NK-92 (cell line): ENCODE measurements around the gene CRIP3.

Experiments used
- DNase-seq: peaks from one replicate; lab custom pipeline; 2025; ENCODE audit not compliant: unreplicated experiment; lab: John Stamatoyannopoulos, UW

The CRIP3 gene

DNA sequence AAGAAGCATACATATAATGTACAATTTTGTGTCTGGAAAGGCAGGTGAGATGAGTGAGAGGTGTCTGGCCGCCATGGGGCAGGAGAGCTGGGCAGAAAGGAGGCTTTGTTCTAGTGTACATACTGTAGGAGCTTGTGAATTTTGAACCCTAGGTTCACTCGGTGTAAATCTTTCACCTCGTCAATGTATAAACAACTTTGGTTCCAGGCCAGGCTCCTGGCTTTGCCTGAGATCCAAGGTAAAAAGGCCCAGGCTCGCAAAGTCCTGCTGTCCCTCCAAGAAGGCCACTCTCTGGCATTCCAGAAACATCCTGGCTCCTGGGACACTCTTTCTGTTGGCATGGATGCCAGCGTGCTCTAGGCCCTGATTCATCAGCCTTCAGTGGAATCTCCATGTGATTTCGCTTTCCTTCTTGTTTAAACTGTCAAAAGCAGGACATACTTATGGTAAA is 17.7 kb downstream of the CRIP3 start:
- DNase-seq, result no peak

DNA sequence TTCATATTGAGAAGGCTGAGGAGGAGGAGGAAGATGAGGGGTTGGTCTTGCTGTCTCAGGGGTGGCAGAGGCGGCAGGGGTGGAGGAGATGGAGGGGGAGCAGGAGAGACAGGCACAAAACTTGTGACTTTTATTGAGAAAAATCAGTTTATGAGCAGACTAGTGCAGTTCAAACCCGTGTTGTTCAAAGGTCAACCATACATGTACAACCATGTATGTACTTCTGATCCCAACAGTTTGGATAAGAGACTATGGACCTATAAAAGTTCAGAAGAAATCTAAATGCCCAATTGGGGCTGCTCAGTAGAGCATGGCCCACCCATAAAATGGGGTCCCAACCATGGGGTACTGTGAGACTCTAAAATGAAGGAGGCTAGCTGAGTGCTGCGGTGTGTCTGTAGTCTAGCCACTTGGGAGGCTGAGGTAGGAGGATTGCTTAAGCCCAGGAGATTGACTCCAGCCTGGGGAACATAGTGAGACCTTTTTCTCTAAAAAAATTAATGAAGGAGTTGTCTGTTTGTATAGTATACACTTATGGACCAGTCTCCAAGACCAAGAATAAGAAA is 18.2 kb downstream of the CRIP3 start:
- DNase-seq, result no peak

DNA sequence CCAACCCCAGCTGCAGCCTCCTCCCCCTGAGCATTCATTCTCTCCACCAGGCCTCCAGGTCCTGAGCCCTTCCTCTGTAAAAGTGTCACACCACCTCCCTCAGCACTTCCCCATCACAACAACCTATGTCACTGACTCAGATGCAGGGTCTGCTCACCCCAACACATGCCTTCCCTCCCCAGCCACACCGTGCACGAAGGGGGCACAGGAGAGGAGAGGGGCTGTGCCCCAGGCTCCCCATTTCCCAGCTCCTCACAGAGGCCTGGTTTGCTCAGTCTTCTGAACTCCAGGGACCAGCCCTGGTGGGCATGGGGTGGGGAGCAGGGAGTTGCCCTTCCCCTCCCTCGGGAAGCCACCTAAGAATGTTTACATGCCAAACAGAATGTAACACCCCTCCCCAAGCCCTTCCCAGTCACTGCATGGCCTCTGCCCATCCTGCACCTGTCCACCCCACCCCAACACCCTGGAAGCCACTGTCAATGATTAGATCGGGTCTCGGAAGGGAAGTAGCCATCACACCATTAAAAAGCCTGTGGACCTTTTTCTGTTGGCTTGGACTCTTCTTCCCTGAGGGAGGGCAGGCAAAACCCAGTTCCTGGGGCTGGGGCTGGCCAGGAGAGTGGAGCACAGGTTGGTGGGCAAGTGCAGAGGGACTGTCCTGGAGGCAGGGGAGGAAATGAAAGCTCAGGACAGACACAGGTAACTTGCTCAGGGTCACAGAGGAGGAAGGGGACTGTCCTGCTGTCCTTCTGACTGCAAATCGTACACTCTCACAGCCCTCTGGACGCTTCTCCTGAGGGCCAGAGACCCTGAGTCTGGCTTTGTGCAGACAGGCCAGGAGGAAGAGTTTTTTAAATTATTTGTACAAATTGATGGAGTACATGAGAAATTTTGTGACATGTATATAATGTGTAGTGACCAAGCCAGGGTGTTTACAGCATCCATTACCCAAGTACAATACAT is 20.6 kb downstream of the CRIP3 start:
- DNase-seq, result no peak

DNA sequence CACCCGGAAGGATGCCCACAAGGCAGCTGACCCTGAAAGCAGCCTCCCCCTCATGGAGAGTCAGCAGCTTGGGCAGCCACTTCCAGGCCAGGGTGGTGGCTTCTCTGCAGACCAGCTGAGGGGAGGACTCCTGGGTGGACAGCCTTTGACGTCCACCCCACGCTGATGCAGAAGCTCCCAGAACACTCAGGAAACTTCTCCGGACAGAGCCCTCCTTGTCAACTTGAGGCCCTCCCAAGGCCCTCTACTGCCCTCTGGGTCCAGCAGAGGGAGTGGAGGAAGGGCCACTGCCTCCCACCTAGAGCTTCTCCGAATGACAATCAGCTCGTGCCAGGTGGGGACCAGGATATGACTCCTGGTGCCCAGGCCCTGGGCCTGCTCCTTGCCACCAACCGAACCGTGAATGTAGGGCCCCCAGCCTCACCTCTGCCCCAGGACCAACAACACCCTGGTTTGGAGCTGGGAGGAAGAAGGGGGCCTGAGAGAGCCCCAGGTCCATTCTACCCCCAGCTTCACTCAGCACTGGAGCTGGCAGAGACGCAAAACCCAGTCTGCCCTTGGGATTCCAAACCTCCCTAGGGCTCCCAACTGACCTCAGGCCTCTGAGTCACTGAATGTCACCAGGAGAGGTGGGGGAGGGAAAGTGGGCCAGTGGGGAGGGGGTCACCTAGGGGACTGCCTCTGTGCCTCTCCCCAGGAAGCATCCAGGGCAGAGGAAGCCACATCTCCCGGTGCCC is 21.5 kb downstream of the CRIP3 start:
- no peak for DNase-seq

DNA sequence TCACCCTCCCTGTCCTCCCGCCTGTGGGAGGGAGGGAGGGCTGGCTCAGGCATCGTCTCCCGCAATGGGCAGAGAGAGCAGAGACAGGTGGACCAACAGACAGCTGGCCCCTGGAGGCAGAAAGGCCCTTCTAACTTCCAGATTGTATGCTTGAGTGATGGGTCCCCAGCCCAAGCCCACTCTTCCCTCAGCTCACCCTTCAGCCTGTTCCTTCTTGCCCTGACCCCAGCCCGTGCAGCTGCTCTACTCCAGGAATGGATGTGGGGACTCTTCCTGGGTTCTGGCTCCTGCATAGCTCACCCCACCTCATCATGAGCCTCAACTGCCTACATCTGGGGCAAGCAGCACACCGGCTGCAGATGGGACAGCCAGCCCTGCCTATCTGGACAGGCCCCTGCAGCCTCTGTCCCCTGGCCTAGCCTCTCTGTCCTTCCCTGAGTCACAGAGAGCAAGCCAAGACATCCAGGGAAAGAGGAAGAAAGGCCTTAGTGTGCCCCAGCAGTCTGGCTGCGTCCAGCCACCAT is 22.1 kb downstream of the CRIP3 start:
- DNase-seq, result no peak

- DNase-seq, result no peak
These were observed 22.8 kb downstream of the CRIP3 start for GRCh38 chr6:43285832-43286231.

GRCh38 chr6:43284991-43285781 is 23.4 kb downstream of the CRIP3 start:
- no peak for DNase-seq

DNA sequence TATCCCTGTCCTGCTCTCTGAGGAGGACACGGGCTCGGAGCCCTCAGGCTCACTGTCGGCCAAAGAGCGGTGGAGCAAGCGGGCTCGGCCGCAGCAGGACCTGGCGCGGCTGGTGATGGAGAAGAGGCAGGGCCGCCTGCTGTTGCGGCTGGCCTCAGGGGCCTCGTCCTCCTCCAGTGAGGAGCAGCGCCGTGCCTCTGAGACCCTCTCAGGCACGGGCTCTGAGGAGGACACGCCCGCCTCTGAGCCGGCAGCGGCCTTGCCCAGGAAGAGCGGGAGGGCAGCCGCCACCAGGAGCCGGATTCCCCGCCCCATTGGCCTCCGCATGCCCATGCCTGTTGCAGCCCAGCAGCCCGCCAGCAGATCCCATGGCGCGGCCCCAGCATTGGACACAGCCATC is 24.7 kb downstream of the CRIP3 start:
- DNase-seq, result no peak

DNA sequence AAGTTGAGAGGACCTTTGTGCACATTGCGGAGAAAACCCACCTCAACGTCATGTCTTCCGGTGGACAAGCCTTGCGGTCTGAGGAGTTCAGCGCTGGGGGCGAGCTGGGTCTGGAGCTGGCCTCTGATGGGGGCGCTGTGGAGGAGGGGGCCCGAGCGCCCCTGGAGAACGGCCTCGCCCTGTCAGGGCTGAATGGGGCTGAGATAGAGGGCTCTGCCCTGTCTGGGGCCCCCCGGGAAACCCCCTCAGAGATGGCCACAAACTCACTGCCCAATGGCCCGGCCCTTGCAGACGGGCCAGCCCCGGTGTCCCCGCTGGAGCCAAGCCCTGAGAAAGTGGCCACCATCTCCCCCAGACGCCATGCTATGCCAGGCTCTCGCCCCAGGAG is 25.1 kb downstream of the CRIP3 start:
- no peak for DNase-seq

DNA sequence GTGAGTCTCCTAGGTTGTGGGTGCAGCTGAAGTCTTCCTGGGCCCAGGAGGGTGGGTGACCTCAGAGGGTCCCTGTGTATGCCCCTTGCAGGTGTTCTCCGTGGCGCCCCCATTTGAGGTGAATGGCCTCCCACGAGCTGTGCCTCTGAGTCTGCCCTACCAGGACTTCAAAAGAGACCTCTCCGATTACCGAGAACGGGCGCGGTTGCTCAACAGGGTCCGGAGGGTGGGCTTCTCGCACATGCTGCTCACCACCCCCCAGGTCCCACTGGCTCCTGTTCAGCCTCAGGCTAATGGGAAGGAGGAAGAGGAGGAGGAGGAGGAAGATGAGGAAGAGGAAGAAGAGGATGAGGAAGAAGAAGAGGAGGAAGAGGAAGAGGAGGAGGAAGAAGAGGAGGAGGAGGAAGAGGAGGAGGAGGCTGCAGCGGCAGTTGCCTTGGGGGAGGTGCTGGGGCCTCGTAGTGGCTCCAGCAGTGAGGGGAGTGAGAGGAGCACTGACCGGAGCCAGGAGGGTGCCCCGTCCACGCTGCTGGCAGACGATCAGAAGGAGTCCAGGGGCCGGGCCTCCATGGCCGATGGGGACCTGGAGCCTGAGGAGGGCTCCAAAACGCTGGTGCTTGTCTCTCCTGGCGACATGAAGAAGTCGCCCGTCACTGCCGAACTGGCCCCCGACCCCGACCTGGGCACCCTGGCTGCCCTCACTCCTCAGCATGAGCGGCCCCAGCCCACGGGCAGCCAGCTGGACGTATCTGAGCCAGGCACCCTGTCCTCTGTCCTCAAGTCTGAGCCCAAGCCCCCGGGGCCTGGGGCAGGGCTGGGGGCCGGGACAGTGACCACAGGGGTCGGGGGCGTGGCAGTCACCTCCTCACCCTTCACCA is 25.8 kb downstream of the CRIP3 start:
- no peak for DNase-seq

DNA sequence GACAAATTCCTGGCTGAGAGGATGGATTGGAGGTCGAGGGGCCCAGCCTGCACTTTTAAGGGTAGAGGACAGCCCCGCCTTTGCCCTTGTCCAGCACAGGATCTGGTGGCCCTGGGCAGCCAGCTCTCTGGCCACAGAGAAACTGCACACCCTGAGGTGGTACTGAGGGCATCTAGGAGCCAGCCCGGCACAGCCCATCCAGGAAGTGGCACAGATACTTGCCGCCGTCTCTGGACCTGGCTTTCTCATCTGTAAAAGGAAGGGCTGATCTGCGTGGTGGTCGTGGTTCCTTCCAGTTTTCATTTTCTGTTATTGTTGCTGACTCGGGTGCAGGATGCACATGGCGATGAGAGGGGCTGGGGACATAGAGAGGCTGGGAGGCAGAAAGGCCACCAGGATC is 26.6 kb downstream of the CRIP3 start:
- no peak for DNase-seq

DNA sequence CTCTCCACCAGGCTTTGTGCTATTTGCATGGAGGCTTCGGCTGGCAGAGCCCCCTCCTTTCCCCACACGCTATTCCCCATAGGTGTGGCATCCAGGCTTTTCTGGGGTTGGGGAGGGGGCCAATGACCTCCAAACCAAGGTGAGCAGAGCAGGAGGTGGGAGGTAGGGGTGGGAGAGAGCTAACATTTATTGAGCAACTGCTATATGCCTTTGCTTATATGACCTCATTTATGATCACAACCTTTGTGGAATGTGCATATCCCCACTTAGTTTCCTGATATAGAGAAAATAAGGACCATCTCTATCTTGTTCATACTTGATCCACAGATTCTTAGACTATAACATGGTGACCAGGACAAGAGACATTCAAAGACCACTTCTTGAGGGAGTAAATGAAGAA is 28.4 kb downstream of the CRIP3 start:
- no peak for DNase-seq

GRCh38 chr6:43278524-43279078 is 30.0 kb downstream of the CRIP3 start:
- DNase-seq, result no peak

DNA sequence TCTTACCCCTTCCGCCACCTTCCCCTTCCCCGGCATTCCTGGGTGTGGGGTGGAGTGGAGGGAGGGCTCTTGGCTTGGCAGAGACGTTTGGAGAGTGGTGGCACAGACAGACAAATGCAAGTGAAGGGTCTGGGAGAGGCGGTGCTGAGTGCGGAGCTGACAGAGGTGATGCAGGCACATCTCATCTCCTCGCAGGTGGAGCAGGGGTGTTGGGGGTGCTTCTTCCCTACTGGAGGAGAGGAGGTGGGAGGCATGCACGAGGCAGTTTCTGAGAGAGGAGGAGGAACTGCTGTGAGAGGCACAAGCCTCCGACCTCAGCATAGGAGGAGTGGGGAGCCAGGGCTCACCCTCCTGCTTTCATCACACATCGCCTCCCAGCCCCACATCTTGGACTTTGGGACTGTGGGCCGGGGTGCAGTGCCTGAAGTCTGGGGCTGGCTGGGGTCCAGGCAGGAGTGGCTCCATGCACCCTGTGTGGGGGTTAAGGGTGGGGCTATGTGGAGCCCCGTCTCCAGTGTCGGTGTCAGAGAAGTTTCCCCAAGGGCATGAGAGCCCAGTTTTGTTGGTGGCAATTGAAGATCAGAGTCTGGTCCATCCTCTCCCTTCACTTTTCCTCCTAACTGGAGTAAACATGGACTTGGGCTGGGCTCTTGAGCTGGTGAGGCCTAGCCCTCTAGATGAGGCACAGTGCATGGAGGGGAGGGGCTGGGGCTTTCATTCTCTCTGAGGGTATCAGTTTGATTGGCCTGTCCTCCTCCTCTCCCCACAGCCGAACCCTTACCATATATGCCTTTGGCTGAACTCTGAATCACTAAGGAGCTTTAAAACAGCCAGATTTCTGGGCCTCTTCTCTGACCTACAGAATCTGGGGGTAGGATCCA is 30.7 kb downstream of the CRIP3 start:
- DNase-seq, result no peak

GRCh38 chr6:43277306-43277642 is 31.4 kb downstream of the CRIP3 start:
- no peak for DNase-seq

- no peak for DNase-seq
These were observed 31.9 kb downstream of the CRIP3 start for GRCh38 chr6:43276577-43277305.

DNA sequence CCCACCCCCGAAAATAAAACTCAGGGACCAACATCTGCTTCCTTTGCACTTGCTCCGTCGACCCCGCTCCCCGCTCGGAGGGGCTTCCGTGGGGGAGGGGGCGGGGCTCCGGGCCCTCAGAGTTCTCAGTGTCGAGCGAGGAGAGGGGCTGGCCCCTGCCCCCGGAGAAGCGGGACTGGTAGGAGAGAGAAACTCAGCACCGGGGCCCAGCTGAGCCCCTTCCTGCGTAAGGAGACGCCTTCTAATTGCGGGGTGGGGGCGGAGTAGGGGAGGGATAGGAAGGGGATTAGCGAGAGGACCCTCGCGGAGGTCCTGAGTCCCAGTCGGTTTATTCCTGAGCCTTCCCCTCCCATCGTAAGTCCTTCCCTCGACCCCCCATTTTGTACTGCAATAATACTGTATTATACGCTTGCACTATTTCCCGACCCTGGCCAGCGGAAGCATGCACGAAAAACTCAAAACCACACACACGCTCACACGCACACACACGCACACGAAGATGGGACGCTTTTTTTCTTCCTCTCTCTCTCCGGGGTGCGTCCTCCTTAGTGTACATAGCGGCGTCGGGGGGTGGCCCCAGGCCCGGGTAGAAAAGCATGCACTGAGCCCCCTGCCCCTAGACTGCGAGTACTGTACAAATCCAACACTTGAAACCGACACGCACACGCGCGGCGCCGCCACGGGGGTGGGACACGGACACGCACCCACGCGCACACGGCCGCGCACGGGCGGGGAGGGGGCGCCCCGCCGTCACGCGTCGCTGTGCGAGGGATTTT is 32.6 kb downstream of the CRIP3 start:
- no peak for DNase-seq
